Measurements from ENCODE around the gene KRTAP12-1.
"Not testable (repeated sequence)": the region's sequence is repeated elsewhere in the genome, so short reads cannot be mapped to it uniquely, and the experiment has no call there.

The KRTAP12-1 gene

GRCh38 chr21:44697172-44697810 lies 15.3 kb upstream of the KRTAP12-1 start, which contains the start of gene KRTAP10-12:
TSS of gene KRTAP10-12 (plus strand) at chr21:44697172. CDS start at chr21:44697202, 30 bp downstream.
- not testable (repeated sequence) for DNase-seq

- no peak for DNase-seq
These were observed 14.6 kb upstream of the KRTAP12-1 start for GRCh38 chr21:44696572-44696971.

- DNase-seq, result no peak
These were observed 13.7 kb upstream of the KRTAP12-1 start for GRCh38 chr21:44695641-44696040.

GRCh38 chr21:44695184-44695583 lies 13.2 kb upstream of the KRTAP12-1 start:
- no peak for DNase-seq

GRCh38 chr21:44694776-44695175 lies 12.8 kb upstream of the KRTAP12-1 start:
- DNase-seq, result no peak

GRCh38 chr21:44692798-44693512 lies 11.0 kb upstream of the KRTAP12-1 start:
- DNase-seq, result no peak

- no peak for DNase-seq
These were observed 9.7 kb upstream of the KRTAP12-1 start for GRCh38 chr21:44691686-44692085.

- DNase-seq, result not testable (repeated sequence)
These were observed 7.8 kb upstream of the KRTAP12-1 start for GRCh38 chr21:44689740-44690139.

GRCh38 chr21:44687671-44688070 lies 5.7 kb upstream of the KRTAP12-1 start:
- DNase-seq, result peak; percentile 79

- no peak for DNase-seq
These were observed 5.0 kb upstream of the KRTAP12-1 start for GRCh38 chr21:44686843-44687561.

GRCh38 chr21:44686000-44686781 lies 4.2 kb upstream of the KRTAP12-1 start:
- DNase-seq, result no peak

- not testable (repeated sequence) for DNase-seq
These were observed 3.1 kb upstream of the KRTAP12-1 start for GRCh38 chr21:44685050-44685449.

GRCh38 chr21:44684483-44684882 lies 2.5 kb upstream of the KRTAP12-1 start:
- DNase-seq, result no peak

GRCh38 chr21:44684077-44684476 lies 2.1 kb upstream of the KRTAP12-1 start:
- DNase-seq, result no peak

- DNase-seq, result no peak
These were observed 703 bp upstream of the KRTAP12-1 start for GRCh38 chr21:44682580-44683151.

GRCh38 chr21:44681152-44681551 lies 811 bp downstream of the KRTAP12-1 start:
- DNase-seq, result no peak

- no peak for DNase-seq
These were observed 4.1 kb downstream of the KRTAP12-1 start for GRCh38 chr21:44677881-44678280.

- DNase-seq, result no peak
These were observed 10.1 kb downstream of the KRTAP12-1 start for GRCh38 chr21:44671911-44672310.

- DNase-seq, result no peak
These were observed 11.1 kb downstream of the KRTAP12-1 start for GRCh38 chr21:44670642-44671432.

GRCh38 chr21:44667612-44668011 lies 14.4 kb downstream of the KRTAP12-1 start:
- DNase-seq, result no peak

GRCh38 chr21:44666401-44667320 lies 15.3 kb downstream of the KRTAP12-1 start, which contains the start of gene KRTAP12-2:
TSS of gene KRTAP12-2 (minus strand) at chr21:44666927. CDS start at chr21:44666886, 41 bp downstream.
- DNase-seq, result no peak
